ENCODE data around the gene ALDH7A1.
"Not testable (repeated sequence)": the region's sequence is repeated elsewhere in the genome, so short reads cannot be mapped to it uniquely, and the experiment has no call there.

Gene ALDH7A1

DNA sequence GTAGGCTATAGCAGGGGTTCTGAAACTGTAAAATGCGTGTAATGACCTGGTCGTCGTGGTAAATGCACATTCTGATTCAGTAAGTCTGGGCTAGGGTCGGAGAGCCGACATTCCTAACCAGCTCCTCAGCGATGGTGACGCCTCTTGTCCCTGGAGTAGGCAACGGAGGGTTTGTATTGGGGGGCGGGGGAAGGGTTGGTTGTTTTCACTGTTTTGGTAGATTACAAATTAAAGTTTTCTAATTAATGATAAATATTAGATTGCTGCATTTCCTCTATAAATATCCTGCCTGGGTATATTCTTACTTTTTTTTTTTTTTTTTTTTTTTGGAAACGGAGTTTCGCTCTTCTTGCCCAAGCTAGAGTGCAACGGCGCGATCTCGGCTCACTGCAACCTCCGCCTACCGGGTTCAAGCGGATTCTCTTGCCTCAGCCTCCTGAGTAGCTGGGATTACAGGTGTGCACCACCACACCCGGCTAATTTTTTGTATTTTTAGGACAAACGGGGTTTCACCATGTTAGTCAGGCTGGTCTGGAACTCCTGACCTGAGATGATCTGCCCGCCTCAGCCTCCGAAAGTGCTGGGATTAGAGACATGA is 566 bp upstream of the ALDH7A1 start:
- DNase-seq (ENCODE audit: extremely low read depth in 1 of 2, low read depth in 1 of 2): no peak

DNA sequence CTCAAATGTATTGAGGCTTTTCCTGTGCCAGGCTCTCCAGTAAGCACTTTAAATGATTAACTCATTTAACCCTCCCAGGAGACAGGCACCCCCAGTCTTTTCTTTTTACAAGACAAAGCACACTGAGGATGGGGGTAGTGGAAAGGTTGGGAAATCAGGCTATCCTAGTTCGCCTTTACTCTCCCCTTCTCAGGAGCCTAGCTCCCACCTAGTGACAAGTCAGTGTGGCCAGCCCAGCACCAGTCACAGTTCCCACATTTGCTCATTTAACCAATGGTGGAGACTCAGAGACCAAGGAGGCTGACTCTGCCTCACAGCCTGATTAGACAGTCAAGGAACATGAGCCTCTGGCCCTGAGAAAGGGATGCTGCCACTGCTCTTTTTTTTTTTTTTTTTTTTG is 3.5 kb downstream of the ALDH7A1 start:
- DNase-seq (ENCODE audit: extremely low read depth in 1 of 2, low read depth in 1 of 2): no peak

DNA sequence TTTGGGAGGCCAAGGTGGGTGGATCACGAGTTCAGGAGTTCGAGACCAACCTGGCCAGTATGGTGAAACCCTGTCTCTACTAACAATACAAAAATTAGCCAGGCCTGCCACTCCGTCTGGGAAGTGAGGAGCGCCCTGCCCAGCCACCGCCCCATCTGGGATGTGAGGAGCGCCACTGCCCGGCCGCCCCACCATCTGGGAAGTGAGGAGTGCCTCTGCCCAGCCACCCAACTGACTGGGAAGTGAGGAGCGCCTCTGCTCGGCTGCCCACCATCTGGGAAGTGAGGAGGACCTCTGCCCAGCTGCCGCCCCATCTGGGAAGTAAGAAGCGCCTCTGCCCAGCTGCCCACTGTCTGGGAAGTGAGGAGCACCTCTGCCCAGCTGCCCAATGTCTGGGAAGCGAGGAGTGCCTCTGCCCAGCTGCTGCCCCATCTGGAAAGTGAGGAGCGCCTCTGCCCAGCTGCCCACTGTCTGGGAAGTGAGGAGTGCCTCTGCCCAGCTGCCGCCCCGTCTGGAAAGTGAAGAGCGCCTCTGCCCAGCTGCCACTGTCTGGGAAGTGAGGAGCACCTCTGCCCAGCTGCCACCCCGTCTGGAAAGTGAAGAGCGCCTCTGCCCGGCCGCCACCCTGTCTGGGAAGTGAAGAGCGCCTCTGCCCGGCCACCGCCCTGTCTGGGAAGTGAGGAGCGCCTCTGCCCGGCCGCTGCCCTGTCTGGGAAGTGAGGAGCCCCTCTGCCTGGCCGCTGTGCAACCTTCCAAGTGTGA is 5.3 kb downstream of the ALDH7A1 start:
- DNase-seq (ENCODE audit: extremely low read depth in 1 of 2, low read depth in 1 of 2): no peak

DNA sequence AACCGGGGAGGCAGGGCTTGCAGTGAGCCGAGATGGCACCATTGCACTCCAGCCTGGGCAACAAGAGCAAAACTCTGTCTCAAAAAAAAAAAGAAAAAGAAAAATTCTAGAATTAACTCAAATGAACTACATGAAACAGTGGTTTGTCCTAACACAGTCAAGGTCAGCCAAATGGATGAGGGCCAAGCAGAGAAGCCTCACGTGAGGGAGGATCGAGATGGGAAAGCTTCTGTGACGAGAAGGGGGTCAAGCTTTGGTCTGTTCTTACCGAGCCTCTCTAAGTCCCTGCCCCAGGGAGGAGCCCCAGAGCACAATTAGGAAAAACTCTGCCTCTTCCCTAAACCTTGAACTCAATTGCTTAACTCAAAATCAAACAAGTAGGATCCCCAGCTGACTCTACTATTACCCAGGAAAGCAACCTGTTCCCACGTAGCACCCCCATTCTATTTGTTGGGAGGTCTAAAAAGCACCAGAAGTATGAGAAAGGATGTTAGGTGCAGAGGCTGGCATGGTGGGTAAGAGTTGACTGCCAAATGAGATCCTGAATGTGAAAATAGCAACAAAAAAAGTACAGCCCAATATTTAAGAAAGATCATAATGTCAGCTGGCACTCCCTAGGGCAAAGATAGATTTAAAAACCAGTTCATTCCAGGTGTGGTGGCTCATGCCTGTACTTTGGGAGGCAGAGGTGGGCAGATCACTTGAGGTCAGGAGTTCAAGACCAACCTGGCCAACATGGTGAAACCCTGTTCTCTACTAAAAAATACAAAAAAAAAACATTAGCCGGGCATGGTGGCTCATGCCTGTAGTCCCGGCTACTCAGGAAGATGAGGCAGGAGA is 7.2 kb downstream of the ALDH7A1 start:
- DNase-seq (ENCODE audit: extremely low read depth in 1 of 2, low read depth in 1 of 2): no peak

DNA sequence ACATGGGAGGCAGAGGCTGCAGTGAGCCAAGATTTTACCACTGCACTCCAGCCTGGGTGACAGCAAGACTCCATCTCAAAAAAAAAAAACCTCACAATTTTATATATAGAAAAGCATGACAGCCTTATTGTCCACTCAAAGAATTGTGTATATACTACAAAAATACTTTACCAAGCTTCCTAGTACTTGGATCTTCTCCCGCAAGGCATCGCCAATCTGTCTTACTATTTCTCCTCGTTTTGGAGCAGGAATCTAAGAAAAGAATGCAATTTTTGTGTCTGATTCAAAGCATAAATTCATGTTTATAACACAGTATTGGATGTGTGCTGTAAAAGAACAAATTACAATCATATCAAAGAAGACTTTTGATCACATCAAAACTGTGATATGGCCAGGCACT is 11.3 kb downstream of the ALDH7A1 start:
- DNase-seq (ENCODE audit: extremely low read depth in 1 of 2, low read depth in 1 of 2): no peak

DNA sequence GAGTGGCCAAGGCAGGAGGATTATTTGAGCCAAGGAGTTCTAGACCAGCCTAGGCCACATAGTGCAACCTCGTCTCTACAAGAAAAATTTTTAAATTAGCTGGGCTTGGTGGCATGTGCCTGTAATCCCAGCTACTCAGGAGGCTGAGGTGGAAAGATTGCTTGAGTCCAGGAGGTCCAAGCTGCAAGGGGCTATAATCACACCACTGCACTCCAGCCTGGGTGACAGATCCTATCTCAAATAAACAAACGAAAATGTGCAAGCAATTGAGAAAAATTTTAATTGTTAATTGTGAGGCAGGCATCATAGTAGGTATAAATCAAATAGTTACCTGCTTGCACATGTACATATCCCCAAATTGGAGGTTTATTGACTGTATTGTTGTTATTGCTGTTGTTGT is 15.3 kb downstream of the ALDH7A1 start:
- DNase-seq (ENCODE audit: extremely low read depth in 1 of 2, low read depth in 1 of 2): no peak

DNA sequence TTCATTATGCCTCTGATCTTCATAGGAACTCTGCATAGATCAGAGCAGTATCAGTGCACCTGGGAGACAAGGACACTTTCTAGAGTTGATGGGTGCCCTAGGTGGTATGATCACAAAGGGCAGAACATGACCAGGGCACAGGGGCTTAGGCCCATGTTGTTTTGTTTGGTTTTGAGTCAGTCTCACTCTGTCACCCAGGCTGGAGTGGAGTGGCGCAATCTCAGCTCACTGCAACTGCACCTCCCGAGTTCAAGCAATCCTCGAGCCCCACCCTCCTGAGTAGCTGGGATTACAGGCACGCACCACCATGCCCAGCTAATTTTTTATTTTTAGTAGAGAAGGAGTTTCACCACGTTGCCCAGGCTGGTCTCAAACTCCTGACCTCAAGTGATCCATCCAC is 17.6 kb downstream of the ALDH7A1 start:
- DNase-seq (ENCODE audit: extremely low read depth in 1 of 2, low read depth in 1 of 2): no peak

DNA sequence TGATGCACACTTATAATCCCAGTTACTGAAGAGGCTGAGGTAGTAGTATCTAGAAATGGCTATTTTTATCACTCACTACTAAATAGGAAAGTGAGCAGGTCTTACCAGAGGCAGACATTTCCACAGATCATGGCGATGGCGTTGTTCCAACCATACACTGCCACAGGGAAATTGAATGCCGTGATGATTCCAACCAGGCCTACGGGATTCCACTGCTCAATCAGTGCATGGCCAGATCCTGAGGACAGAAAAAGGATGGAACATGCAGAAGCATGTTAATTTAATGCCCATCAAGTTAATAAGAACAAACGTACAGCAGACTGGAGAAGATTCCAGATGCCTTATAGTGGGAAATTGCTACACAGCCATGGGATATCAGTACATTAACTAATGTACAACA is 18.0 kb downstream of the ALDH7A1 start:
- no peak for DNase-seq (ENCODE audit: extremely low read depth in 1 of 2, low read depth in 1 of 2)

DNA sequence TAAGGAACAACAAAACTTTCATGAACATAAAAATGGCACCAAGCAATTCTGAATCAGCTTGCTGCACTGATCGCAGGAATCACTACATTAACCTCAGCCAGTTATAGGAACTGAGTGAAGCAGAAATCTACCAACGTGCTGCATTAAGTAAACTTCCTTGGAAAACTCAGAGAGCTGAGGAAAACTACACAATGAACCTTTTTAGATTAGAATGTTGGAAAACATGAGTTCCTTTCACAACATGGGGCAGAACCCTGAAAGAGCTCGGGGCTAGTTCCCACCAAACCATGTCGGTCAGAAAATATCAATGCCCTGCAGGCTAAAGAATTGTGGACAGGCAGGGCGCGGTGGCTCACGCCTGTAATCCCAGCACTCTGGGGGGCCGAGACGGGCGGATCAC is 19.4 kb downstream of the ALDH7A1 start:
- no peak for DNase-seq (ENCODE audit: extremely low read depth in 1 of 2, low read depth in 1 of 2)

DNA sequence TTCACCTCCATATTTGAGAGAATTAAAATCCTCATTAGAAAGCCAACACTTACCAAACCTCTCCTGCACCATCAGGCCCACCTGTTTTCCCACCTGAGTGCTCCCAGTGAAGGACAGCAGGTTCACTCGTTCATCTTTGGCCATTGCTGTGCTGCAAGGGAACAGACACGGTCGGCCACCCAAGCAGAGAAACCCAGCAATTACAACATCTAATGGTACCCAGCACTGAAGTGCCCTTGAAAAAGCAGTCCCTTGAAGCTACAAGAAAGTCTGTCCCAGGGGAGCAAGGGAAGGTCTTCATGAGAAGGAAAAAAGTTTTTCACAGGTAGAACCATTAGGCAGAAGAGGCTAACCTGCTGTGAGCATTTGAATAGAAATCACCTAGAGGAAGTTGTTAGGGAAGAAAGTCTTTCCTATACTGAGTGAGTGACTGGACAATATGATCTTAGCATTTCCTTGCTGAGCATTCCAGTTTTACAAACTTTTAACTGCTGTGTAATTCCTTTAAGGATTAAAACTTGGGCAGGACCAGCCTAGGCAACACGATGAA is 26.7 kb downstream of the ALDH7A1 start:
- no peak for DNase-seq (ENCODE audit: extremely low read depth in 1 of 2, low read depth in 1 of 2)

DNA sequence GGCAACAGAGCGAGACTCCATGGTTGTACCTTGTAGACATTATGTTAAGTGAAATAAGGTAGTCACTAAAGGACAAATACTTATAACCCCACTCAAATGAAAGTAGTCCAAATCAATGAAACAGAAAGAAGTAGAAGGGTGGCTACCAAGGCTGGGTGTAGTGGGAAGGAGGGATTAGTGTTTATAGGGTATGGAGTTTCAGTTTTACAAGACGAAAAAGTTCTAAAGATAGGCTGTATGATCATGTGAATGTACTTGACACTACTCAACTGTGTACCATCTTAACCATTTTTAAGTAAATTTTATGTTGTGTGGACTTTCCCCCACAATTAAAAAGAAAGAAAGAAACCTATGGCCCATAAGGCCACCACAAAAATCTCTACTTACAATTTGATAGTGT is 32.2 kb downstream of the ALDH7A1 start:
- no peak for DNase-seq (ENCODE audit: extremely low read depth in 1 of 2, low read depth in 1 of 2)

DNA sequence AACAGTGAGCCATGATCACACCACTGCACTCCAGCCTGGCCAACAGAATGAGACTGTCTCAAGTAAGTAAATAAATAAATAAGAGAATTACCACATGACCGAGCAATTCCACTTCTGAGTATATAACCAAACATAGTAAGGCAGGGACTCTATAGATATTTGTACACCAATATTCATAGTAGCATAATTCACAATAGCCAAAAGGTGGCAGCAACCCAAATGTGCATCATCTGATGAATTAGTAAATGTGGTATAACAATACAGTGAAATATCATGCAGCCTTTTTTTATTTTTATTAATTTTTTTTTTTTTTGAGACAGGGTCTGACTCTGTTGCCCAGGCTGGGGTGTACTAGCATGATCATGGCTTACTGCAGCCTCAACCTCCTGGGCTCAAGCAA is 33.1 kb downstream of the ALDH7A1 start:
- no peak for DNase-seq (ENCODE audit: extremely low read depth in 1 of 2, low read depth in 1 of 2)

DNA sequence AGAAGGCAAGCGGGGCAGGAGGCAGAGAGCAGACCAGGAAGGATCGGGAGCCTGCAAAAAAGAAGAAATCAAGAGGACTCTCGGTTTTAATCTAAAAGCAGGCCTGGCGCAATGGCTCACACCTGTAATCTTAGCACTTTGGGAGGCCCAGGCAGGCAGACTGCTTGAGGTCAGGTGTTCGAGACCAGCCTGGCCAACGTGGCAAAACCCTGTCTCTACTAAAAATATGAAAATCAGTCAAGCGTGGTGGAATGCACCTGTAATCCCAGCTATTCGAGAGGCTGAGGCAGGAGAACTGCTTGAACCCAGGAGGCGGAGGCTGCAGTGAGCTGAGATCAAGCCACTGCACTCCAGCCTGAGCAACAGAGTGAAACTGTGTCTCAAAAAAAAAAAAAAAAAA is 39.9 kb downstream of the ALDH7A1 start:
- DNase-seq (ENCODE audit: extremely low read depth in 1 of 2, low read depth in 1 of 2): not testable (repeated sequence)

DNA sequence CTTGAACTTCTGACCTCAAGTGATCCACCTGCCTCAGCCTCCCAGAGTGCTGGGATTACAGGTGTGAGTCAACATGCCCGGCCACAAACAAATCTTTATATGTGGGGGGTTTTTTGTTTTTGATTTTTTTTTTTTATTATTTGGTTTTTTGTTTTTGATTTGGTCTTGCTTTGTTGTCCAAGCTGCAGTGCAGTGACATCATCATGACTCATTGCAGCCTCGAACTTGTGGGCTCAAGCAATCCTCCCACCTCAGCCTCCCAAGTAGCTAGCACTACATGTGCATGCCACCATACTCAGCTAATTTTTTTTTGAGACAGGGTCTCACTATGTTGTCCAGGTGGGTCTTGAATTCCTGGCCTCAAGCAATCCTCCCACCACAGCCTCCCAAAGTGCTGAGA is 42.4 kb downstream of the ALDH7A1 start:
- no peak for DNase-seq (ENCODE audit: extremely low read depth in 1 of 2, low read depth in 1 of 2)

DNA sequence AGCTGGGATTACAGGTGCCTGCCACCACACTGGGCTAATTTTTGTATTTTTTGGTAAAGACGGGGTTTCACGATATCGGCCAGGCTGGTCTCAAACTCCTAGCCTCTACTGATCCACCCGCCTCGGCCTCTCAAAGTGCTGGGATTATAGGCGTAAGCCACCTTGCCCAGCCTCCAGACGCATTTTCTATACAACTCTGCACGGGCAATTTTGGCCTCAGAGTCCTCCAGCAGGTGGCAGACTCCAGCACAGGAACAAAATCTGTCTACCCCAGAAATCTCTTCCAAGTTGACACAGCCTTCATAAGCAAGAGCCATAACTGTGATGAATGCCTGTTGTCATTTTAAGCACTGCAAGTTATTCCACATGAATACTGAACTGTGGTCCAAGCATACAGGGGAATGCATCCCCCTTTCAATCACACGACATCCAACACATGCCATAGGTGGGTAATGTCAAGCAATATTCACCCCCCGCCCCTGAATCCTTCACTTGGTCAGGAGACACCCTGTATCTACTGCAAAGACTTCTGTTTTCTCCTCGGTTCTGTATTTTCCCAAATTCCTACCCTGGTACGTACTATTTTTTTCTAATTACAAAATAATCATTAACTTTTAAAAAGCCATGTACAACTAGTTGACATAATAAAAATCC is 50.8 kb downstream of the ALDH7A1 start:
- DNase-seq (ENCODE audit: extremely low read depth in 1 of 2, low read depth in 1 of 2): no peak

DNA sequence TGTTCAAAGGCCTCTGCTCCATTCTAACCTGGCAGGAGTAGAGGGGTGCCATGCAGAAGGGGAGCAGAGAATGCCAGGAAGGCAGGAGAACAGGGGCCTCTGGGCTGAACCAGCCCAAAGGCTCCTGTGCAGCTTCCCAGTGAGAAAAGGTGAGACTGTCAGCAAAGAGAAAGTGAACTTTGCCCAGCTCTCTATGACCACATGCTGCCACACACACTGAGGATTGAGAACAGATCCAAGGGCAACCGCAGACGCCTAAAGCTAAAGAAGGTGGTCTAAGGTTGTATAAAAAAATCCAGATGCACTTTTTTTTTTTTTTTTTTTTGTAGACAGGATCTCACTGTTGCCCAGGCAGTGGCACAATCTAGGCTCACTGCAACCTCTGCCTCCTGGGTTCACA is 51.4 kb downstream of the ALDH7A1 start:
- no peak for DNase-seq (ENCODE audit: extremely low read depth in 1 of 2, low read depth in 1 of 2)

DNA sequence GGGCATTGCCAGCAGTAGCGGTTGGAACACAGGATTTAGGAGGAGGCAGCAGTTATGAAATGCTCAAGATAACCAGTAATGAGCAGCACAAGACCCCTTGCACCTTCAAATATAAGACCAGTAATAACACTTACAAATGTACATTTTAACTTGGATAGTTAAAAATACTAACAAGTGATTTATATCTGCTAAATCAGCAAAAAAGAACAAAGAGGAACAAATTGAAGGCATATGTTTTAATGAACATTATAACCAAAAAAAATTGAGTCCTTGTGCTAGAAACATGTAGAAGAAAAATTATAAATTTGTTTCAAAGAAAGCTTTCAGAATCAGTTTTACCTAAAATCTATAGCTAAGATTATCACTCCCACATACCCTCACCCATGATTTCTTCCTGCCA is 52.0 kb downstream of the ALDH7A1 start:
- no peak for DNase-seq (ENCODE audit: extremely low read depth in 1 of 2, low read depth in 1 of 2)

DNA sequence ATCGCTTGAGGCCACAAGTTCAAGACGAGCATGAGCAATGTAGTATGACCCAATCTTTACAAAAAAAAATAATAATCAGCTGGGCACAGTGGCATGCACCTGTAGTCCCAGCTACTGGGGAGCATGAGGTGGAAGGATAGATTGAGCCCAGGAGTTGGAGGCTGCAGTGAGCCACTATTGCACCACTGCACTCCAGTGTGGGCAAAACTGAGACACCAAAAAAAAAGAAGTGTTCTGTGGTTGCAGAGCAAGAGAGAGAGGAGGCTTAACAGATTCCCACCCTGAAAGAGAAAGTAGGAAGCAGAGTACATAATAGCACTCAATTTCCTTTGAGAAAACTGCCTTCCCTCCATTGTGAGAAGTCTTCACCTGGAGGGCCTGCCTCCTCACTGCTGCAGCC is 52.6 kb downstream of the ALDH7A1 start:
- DNase-seq (ENCODE audit: extremely low read depth in 1 of 2, low read depth in 1 of 2): no peak

DNA sequence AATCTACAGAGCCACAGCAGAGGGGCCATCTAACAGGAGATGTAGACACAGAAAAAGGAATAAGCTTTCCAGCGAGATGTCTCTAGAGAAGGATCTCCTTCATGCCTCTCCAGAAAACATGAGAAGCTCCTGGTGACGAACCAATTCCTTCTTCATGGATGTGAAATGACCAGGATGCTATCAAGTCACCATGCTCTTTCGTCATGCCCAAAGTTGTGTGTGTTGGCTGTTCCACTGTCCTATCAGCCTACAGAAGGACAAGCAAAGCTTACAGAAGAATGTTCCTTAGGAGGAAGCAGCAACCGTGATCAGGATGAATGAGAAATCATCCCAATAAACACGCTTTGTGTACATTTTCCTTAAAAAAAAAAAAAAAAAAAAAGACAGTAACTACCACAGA is 54.4 kb downstream of the ALDH7A1 start:
- DNase-seq (ENCODE audit: extremely low read depth in 1 of 2, low read depth in 1 of 2): no peak

DNA sequence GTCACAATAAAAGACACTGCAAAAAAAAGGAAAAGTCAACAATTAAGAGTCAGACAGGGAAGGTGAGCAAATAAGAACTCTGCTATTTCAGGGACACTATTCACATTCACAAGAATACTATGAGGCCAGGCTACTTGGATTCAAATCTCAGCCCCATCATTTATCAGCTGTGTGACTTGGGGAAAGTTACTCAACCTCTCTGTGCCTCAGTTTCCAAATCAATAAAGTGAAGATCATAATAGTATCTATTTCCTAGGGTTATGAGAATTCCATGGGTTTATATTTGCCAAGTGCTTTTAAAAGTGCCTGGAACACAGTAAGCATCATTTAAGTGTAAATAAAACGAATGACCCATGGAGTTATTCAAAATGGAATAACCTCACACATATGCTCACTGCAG is 56.4 kb downstream of the ALDH7A1 start:
- no peak for DNase-seq (ENCODE audit: extremely low read depth in 1 of 2, low read depth in 1 of 2)

DNA sequence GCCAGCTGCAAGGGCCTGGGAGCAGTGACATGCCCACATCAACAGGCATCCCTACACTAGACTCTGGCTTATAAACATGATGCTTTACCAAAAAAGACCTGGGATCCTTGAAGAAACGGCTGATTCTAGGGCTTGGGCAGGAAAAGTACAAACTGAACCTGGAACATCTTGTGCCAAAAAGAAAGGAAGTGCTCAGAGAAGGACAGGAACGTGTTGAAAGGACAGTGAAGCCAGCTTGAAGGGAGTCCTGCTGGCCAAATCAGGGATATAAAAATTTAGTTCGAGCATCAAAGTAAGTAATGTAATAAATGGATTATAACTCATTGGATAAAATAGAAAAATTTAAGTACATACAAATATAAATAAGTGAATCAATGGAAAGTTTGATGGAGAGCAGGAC is 58.1 kb downstream of the ALDH7A1 start:
- DNase-seq (ENCODE audit: extremely low read depth in 1 of 2, low read depth in 1 of 2): no peak
